Suppressor macrophage (primary cell): ENCODE results near the gene CLEC20A.
A peak's percentile ranks its signal among the peaks of the same experiment; 100 is the strongest.

Source experiments
- DNase-seq, 4 experiments: peaks; one replicate each; pipeline ENCODE4 v3.0.0-alpha.2; 2020 to 2022

The CLEC20A gene

DNA sequence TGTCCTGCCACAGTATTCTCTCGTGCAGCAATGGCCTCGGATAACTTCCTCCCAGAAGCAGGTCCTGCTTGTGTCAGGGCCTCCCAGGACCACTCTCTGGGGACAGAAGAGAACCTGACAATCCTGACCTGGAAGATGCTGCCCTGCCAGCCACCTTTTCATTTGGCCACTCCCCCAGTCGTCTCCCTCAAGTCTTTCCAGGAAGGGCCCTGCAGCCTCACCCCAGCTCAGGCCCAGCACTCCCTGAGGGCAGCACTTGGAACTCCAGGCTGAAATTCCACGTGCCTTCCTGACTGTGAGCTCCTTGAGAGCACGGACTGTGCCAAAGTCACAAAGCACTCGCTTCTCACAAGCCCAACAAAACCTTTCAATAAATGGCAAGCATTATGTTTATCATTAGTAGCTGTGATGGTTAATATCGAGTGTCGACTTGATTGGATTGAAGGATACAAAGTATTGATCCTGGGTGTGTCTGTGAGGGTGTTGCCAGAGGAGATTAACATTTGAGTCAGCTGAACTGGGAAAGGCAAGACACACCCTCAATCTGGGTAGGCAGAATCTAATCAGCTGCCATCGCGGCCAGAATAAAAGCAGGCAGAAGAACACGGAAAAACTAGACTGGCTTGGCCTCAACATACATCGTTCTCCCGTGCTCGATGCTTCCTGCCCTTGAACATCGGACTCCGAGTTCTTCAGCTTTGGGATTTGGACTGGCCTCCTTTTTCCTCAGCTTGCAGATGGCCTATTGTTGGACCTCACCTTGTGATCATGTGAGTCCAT, 2.3 kb upstream of the CLEC20A start:
- no peak for DNase-seq

DNA sequence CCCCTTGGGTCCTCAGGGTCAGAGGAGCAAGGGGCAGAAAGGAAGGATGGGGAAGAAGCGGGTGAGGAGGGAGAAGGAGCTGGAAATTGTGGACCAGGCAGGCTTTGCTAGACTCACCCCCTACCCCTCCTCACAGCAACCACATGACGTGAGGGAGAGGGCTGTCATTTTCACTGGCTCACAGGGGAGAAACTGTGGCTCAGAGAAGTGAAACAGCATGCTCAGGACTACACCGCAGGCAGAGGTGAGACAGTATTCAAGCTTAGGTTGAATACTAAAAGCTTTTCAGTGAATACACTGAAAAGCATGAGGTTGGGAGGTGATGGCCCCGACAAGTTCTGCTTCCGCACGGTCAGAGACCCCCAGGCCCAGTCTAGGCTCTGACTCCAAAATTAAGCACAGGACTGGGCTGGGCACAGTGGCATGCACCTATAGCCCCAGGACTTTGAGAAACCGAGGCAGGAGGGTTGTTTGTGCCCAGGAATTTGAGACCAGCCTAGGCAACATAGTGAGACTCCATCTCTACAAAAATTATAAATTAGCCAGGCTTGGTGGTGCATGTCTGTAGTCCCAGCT, 1.2 kb upstream of the CLEC20A start:
- DNase-seq, result no peak

DNA sequence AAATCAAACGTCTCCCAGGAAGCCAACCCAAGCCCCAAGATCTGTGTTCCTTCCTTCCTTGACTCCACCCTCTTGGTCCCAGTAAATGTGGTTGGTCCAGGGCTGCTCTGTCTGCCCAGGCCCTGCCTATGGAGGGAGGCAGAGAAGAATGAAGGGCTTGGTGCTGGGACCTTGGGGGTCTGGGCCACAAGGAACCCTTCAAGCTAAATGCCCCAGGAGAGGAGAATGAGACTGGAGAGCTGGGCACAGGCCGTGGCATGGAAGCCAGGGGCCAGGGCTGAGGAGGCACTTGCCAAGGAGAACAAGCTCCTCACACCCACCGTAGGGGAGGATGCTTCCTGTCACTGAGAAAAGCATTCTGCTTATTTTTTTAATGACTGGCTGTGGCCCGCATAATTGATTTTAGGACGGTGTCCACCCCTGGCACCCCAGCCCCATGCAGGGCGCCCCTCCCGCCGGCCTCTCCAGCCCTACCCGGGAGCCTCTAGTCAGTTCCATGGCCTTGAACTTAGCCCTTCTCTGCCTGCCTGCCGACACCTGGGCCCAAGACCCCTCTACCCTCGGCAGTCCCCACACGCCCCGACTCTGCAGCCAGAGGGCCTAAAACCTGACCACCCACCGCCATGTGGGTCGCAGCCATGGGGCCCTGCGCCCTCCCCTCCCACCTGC, 889 bp downstream of the CLEC20A start:
- DNase-seq, result no peak

DNA sequence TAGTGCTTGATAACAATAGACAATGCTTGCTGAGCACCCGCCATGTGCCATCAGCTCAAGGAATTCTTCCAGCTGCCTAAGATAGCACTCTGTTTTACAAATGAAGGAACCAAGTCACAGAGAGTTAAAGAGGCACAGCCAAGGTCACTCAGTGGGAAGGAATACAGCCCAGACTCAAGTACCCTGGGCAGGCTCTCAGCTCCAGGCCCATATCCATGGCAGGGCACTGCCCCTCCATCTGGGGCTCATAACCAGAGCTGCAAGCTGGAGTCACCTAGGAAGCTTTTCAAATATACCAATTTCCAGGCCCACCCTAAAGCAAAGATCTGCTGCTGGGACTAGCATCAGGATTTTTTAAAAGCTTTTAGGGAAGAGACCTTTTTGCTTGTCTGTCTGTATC, 1.6 kb downstream of the CLEC20A start:
- DNase-seq, result no peak

DNA sequence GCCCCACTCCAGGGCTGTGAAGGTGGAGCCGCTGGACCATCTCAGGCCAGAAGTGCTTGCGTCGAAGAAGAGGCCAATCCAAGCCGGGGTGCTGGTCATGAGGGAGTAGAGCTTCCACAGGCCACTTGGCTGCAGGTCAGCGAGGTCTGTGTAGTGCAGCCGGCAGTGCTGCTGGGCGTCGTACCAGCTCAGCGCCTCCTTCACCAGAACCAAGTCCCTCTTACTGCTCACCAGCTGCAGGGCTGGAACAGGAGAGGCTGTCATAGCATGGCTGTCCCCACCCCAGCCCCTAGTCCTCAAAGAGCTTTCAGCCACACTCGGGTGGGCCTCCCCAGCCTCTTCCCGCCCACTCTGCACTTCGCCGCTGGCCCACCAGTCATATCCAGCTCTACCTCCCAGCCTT, 2.2 kb downstream of the CLEC20A start:
- DNase-seq, result no peak

DNA sequence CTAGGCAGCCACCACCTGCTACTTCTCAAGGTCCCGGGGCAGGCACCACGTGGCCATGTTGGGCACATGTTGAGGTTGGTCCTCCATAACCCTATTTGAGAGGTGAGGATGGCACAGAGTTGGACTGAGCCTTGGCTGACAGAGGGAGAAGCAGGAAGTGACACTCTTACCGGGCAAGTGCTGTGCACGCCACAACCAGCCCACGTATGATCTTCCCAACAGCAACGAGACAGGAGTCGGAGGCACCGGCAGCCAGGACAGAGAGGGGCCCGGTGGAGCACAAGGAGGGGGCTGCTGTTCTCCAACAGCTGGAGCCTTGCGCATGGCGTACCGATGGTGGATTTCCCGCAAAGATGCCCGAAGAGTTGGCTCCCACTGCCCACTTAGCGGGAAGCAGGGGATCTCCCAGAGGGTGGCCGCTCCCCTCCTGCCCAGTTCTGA, 3.4 kb downstream of the CLEC20A start:
- no peak for DNase-seq

DNA sequence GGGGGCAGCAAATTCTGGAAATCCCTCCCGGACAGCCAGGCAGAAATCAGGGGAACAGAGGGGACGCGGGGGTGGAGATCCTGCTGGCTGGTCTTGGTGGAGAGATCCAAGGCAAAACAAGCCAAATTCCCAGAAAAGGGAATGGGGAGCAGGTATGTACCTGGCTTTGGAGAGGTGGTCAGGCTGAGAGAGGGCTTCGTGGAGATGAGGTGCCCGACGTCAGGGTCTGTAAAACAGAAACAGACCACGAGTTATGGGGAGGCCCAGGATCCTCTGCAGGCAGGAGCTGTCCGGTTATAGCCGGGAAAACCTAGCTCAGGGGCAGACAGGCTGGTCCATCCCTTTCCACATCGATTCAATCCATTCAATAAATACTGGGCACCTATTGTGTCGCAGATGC, 4.4 kb downstream of the CLEC20A start:
- no peak for DNase-seq

DNA sequence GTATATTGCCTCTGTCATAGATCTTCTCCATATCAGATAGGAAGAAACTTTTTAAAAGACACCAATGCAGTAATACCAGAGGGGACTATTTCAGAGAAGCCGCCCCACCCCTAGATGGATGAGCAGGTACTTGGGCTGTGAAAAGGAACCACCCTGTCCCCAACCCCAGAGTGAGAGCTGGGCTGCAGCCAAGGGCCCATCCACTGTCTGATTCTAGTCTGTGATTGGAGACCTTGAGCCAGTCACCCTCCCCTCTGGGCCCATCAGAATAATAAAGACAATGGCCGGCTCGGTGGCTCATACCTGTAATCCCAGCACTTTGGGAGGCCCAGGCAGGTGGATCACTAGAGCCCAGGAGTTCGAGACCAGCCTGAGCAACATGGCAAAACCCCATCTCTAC, 5.0 kb downstream of the CLEC20A start:
- no peak for DNase-seq

DNA sequence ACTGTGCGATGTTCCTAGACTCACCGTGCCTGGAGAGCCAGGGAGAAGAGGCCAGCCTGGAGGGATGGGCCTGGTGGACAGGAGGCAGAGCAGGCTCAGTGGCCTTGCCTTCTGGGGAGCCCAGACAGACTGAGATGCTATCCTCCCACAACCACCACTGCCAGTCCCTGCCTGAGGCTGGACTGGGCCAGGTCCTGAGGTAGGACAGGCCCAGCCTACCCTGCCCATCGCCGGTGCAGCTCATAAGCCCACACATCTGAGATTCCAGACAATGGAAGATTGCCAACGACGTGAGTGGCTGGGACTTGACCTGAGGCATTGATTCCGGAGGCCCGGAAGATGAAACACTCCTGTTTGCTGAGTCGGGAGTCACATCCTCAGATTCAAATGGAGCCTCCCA, 5.8 kb downstream of the CLEC20A start:
- DNase-seq, result no peak

DNA sequence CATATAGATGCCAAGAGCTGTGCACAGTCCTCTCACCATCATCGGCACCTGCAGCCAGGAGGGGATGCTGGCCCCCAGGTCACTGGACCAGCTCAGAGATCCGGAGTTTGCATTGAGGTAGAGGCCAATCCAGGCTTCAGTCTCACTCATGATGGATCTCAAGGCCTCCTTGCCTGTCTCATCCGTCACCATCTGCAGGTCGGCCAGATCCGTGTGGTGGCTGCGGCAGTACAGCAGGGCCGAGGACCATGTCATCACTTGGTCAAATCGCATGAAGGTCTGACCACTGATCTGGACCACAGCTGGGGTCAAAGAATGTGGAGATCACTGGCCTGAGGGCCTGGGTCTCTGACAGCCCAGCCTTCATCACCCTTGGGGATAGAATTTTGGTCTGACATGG, 6.6 kb downstream of the CLEC20A start:
- no peak for DNase-seq

DNA sequence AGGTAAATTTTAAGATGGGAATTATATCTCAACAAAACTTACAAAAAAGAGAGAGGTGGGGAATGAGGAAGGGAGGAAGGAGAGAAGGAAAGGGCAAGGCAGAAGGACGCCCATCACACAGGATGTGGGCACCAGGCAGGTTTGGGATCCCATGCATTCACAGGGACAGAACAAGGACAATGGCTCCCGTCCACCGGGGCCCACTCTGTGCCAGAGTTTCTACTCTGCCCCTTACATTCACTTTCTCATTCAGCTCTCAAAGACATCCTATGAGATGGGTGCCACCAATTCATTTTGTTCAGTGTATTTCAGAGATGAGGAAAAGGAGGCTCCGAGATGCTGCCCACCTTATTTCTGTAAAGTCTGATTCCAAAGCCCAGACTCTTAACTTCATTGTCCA, 7.4 kb downstream of the CLEC20A start:
- no peak for DNase-seq

DNA sequence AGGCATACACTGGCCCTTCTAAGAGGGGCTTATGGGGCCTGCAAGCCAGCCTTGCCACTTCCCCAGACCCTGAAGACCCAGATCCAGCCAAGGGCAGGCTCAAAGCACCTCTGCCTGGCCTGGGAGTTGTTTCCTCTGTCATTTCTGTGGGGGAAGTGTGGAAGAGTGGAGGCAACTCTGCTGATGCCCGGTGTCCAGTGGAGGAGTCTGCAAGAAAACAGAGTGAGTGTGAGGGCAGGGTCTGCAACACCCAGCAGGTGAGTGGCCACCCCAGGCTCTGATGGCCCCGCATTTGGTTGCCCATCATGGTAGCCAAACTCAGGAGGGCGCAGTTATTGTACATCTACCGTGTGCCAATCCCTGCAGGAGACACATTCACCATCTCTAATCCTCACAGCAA, 8.4 kb downstream of the CLEC20A start:
- DNase-seq, result no peak

DNA sequence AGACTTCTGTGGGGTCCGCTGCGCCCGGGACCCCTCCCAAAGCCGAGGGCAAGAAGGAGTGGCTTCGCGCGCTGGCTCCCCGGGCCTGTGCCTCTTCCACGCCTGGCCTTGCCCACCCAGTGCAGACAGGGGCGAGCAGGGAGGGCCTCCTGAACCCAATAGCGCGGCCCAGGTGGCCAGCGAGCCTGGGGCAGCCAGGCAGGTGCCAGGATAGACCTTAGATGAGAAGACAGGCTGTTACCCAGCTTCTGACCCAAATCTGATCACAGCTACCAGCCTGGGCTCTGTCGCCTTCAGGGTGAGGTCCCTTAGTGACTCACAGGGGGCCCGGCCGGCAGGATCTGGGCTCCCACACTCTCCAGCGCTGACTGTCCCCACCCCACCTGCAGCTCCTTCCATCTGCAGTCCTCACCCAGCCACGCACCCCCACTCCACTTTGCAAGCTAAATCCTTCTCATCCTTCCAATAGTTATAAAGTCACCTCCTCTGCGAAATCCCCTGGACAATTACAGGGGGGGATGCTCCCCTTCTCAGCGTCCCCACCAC, 9.6 kb downstream of the CLEC20A start:
- no peak for DNase-seq

DNA sequence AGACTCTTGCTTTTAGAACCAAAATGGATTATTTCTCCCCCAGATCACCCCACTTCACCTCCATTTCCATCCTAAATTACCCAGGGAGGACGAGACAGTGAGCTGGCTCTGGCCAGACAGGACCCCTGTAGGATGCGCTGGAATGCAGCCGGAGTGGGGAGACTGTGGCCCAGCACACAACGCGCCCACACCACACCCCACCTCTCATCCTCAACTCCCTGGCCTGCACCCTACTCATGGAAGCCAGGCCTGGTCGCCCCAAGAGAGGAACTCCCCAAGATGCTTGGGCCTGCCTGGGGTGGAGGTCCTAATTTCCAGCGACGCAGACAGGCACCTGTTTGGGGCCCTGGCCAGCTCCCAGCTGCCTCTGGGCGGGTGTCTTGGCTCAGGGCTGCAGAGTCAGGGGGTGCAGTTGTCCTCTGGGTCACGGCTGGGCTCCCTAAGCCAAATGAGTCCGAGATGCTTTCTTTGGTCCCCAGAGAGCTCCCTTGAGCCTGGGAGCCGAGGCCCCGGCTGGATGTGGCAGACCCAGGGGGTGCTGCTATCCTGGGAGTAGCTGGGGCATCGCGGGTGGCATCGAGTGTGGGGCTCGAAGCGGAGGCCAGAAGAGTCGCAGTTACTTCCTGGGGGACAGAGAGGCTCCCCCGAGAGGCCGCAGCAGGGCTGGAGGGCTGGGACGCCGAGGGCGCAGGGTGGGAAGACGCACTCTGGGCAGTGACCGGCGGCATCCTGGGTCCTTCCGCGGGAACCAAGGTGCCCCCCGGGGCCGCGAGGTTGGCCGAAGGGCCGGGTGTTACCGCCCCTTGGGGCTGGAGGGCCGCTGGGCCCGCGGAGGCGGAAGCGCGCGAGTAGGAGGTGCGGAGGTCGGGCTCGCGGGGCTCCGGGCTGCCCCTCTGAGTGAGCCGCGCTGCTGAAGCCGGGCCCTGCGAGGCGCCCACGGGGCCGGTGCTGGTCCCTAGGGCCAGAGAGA, 10.4 kb downstream of the CLEC20A start:
- peak in 2 of 4 experiments; percentile 14 to 16 for DNase-seq

DNA sequence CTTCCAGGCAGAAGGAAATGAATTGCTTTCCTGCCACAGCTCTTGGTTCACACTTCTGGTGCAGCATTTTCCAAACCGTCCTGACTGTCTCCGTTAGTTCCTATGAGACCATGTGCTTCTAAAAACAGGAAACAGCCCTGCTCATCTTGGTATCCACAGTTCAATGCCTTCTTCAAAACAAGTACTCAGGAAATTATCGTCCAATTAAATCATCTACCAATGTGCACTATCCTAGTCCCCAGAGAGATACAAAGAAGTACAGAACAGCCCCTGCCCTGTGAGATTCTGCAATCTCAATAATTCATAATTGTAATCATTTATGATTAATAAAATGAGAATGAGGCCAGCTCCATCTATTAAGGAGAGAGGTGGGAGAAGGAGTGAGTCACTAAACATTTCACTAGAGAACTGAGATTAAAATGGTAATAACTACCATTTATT, 11.2 kb downstream of the CLEC20A start:
- peak; percentile 4 to 38 (median 12) for DNase-seq

DNA sequence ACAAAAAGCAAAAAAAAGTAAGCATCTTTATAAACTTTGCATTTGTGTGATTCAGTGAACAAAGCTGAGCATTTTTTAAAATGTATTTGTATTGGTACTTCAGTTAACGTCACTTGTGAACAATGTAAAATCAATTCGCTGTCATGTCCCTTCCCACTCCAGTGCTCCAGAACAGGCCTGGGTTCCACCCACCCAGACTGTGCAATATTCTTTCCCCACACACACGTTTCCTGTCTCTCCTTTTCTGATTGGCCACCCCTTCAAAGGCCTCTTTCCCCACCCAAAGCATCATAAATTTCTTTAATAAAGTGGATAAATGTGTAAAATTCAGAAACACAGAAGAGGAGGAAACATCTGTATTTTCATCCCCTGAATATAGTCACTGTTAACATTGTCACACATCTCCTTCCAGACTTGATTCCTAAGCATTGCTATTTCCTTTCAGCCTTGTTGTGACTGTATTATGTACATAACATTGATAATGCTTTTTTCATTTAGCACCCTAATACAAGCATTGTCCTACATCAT, 12.0 kb downstream of the CLEC20A start:
- peak in 3 of 4 experiments; percentile 9 to 24 (median 22) for DNase-seq

DNA sequence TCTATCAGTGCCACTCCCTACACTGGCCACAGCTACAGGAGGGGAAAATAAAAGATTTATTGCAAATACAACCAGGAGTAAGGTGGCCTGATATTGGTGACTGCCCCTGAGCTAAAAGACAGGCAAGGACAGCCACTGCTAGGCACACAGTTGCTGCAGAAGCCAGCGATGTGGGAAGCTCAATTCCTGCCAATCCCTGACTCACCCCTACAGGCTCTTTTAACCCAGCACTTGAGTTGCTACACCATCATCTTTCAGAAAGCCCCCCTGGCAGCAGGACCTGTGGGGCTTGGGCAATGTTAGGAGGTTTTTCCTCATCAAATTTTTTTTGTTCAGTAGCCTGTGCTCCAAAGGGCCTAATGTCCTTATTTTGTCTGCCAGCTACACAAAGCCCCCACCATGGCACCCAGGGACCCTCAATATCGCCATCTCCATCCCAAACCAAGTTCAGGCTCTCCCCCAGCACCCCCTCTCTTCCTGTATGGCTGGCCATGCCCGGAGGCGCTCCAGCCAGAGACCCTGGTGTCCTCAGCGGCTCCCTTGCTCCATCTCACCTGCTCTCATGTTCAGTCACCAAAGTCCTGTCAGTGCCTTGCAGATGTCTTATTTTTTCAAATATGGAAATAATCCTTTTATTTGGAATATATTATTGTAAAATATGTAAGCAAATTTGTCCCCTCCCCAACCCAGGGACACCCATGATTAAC, 13.4 kb downstream of the CLEC20A start:
- no peak for DNase-seq

DNA sequence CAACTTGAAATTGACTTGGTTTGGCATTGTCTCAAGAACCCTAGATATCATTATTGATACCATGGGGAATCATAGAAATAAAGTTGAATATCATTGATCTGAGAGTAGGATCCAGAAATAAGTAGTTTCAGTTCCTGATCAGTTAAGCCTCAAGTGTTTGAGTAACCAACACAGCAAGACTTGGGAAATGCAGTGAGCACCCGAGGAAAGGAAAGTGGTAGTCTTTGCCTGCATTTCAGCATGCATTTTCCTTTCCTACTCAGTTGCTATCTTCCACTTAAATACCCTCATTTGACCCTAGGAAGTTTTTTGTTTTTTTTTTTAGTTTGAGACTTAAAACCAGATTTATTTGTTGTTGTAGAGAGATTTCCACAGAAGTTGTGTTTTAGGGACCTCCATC, 18.9 kb downstream of the CLEC20A start:
- DNase-seq, result peak in 1 of 4 experiments; percentile 16

DNA sequence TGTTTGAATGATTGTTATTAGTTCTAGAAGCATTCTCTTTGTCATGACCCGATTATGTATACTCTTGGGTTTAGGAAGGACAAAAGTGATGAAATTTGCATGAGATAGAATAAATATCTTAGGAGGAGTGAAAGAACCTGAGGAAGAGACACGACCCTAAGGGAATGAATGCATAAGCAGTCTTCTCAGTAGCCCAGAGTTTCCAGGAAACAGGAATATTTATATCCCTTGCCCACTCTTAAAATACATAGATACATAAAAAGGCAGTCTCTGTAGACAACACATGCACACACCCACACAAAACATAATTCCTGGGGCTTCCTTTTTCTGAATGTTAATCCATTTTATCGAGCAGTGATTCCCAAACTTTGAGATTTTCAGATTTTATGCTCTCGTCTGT, 19.4 kb downstream of the CLEC20A start:
- no peak for DNase-seq

DNA sequence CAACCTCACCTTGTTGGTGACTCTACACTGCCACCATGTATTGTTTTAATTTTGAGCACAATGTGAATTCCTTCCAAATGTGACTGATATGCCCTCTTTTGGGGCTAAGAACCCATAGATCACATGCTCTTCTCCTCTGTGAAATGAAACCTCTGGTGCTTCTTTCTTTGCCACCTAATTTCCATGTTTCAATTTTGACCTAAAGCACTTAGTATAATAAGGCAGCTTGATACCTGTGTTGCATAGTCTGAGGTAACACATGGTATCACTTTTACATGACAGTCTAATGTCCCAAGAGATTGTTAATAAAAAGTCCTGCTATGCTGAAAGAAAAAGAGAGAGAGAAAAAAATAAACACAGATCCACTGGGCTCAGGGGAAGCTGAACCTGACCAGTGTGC, 24.2 kb downstream of the CLEC20A start:
- DNase-seq, result no peak

DNA sequence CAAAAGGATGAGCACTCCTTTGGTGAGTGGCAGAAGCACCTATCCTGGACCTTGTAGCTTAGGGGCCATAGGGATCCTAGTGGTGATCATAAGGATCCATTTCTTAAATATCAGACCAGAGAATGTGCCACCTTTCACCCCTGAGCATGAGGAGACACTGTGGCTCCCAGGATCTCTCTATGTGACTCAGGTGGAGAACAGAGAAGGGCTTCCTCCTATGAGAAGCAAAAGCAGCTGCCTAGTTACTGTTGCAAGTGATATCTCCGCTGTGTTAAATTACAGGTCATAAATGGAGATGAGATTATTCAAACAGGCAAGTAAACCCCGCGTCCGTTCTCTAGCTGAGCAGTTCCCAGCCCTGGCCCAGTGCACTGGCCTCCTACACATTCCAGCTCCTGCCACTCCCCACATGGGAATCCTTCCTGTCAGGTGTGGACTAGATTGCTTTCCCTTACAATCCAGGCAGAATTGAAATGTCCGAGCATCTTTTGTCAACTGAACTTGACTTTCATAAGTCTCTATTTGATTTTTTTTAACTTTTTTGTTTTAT, 26.3 kb downstream of the CLEC20A start:
- DNase-seq, result no peak
